Neuronal stem cell (in vitro differentiated cells): ENCODE data around the gene ADAMTS14.
A peak's percentile ranks its signal among the peaks of the same experiment; 100 is the strongest.

ENCODE experiments used
- DNase-seq: peaks from one replicate; pipeline ENCODE4 v3.0.0-alpha.2; 2013; ENCODE audit warnings: low spot score
- H2AFZ ChIP-seq: one replicate; pipeline ENCODE4 v1.6.1; 2013; ENCODE audit warnings: mild to moderate bottlenecking, low read length, inconsistent platforms
- H2AK5ac ChIP-seq: 2 replicates; pipeline ENCODE4 v1.6.1; 2013; ENCODE audit warnings: low read depth, mild to moderate bottlenecking, inconsistent platforms, low read length, moderate library complexity, mixed read lengths
- H2BK120ac ChIP-seq: 2 replicates; pipeline ENCODE4 v1.6.1; 2013; ENCODE audit warnings: low read depth, mild to moderate bottlenecking, inconsistent platforms, low read length, moderate library complexity, mixed read lengths
- H2BK12ac ChIP-seq: one replicate; pipeline ENCODE4 v1.6.1; 2013; ENCODE audit warnings: low read length, inconsistent platforms
- H2BK15ac ChIP-seq: 2 replicates; pipeline ENCODE4 v1.6.1; 2013; ENCODE audit warnings: mild to moderate bottlenecking, low read length, inconsistent platforms, mixed read lengths
- H2BK5ac ChIP-seq: one replicate; pipeline ENCODE4 v1.6.1; 2013; ENCODE audit warnings: inconsistent platforms, mild to moderate bottlenecking, low read length, moderate library complexity
- H3K14ac ChIP-seq: one replicate; pipeline ENCODE4 v1.6.1; 2013; ENCODE audit warnings: low read length, inconsistent platforms
- H3K18ac ChIP-seq: 2 replicates; pipeline ENCODE4 v1.6.1; 2013; ENCODE audit warnings: low read length, inconsistent platforms
- H3K23ac ChIP-seq: 2 replicates; pipeline ENCODE4 v1.6.1; 2013; ENCODE audit warnings: low read depth, mild to moderate bottlenecking, mixed read lengths, low read length, inconsistent platforms; ENCODE audit not compliant: poor library complexity
- H3K27ac ChIP-seq: replicated peaks from 3 replicates; pipeline ENCODE4 v1.5.1; 2013; ENCODE audit warnings: low read length, inconsistent platforms
- H3K27me3 ChIP-seq, 3 experiments: 2 replicates each; pipeline ENCODE4 v1.6.1; 2013; ENCODE audit warnings: low read length in 3 of 3, mild to moderate bottlenecking in 2 of 3, inconsistent platforms in 1 of 3, low read depth in 1 of 3, mixed read lengths in 1 of 3, moderate library complexity in 1 of 3; ENCODE audit not compliant: control insufficient read depth in 3 of 3, insufficient read depth in 3 of 3
- H3K36me3 ChIP-seq, 2 donors: replicated peaks in 1 of 2; 2 replicates each; pipeline ENCODE4 v1.6.1; 2013; ENCODE audit warnings: low read length in 2 of 2; ENCODE audit not compliant: control insufficient read depth in 2 of 2, insufficient read depth in 2 of 2
- H3K4ac ChIP-seq: 2 replicates; pipeline ENCODE4 v1.6.1; 2013; ENCODE audit warnings: inconsistent platforms, mild to moderate bottlenecking, low read length, moderate library complexity
- H3K4me1 ChIP-seq, 2 donors: 1 replicate in 1 of 2; 2 replicates in 1 of 2; pipeline ENCODE4 v1.6.1; 2013; ENCODE audit warnings: low read length in 2 of 2, low read depth in 1 of 2; ENCODE audit not compliant: control insufficient read depth in 2 of 2, insufficient read depth in 1 of 2
- H3K4me2 ChIP-seq: one replicate; pipeline ENCODE4 v1.6.1; 2013; ENCODE audit warnings: mild to moderate bottlenecking, low read length, inconsistent platforms; ENCODE audit not compliant: insufficient read depth, poor library complexity, severe bottlenecking
- H3K4me3 ChIP-seq, 2 donors: 2 replicates each; pipeline ENCODE4 v1.5.1; 2013; ENCODE audit warnings: low read length in 2 of 2, mild to moderate bottlenecking in 2 of 2, inconsistent platforms in 1 of 2, moderate library complexity in 1 of 2
- H3K79me1 ChIP-seq: one replicate; pipeline ENCODE4 v1.6.1; 2013; ENCODE audit warnings: low read depth, mild to moderate bottlenecking, inconsistent platforms, low read length, moderate library complexity
- H3K9ac ChIP-seq: one replicate; pipeline ENCODE4 v1.6.1; 2013; ENCODE audit warnings: mild to moderate bottlenecking, low read depth, low read length, inconsistent platforms; ENCODE audit not compliant: poor library complexity
- H3K9me3 ChIP-seq, 2 donors: replicated peaks in 1 of 2; 2 replicates each; pipeline versions ENCODE3 to v1.6.1; 2013; ENCODE audit warnings: low read length in 2 of 2, mild to moderate bottlenecking in 2 of 2, inconsistent platforms in 1 of 2, low read depth in 1 of 2, mixed read lengths in 1 of 2, moderate library complexity in 1 of 2; ENCODE audit not compliant: control insufficient read depth in 2 of 2, insufficient read depth in 1 of 2
- H4K8ac ChIP-seq: one replicate; pipeline ENCODE4 v1.6.1; 2013; ENCODE audit warnings: low read depth, mild to moderate bottlenecking, inconsistent platforms, low read length, moderate library complexity
- H4K91ac ChIP-seq: one replicate; pipeline ENCODE4 v1.6.1; 2013; ENCODE audit warnings: low read length, low read depth, mild to moderate bottlenecking, inconsistent platforms; ENCODE audit not compliant: poor library complexity
- WGBS, 2 donors: extraction: QIAGEN DNeasy Blood & Tissue Kit; methylation state at CpG; one replicate each; pipeline ENCODE4 v1.1.7; 2013; ENCODE audit warnings: missing lambda C conversion rate in 2 of 2, mixed read lengths in 1 of 2; ENCODE audit not compliant: insufficient read length in 2 of 2, insufficient replicate concordance in 1 of 2; ENCODE audit errors: extremely low coverage in 2 of 2; 5-methylcytosine and 5-hydroxymethylcytosine counted together

The ADAMTS14 gene

GRCh38 chr10:70711911-70712310 lies 39.6 kb downstream of the ADAMTS14 start:
- Histone ChIP-seq H3K27ac (no peak overlapping the region), H2AFZ (no peak overlapping the region), H3K9ac (no peak overlapping the region), H3K4me1 (peaks cover 12 to 14% of the 10 kb centered on the region in 2 donors), H2BK15ac (no peak overlapping the region), H3K18ac (peak overlapping the region; percentile 50), H3K4me3 (no peak overlapping the region), H4K8ac (no peak overlapping the region), H3K27me3 (no peaks in the 10 kb centered on the region), H2BK120ac (no peak overlapping the region), H3K23ac (no peak overlapping the region), H3K79me1 (no peaks in the 10 kb centered on the region), H2AK5ac (no peak overlapping the region), H2BK12ac (no peak overlapping the region), H3K9me3 (peaks cover 0 to 1% of the 10 kb centered on the region in 2 donors), H4K91ac (no peak overlapping the region), H3K4ac (no peak overlapping the region), H2BK5ac (no peak overlapping the region), H3K4me2 (no peak overlapping the region), H3K14ac (peak overlapping the region; percentile 10), H3K36me3 (no peaks in the 10 kb centered on the region)
- no CpG with 5 or more reads among the region's 7 CpGs for WGBS, 2 donors
- no peak for DNase-seq

- peaks cover 0 to 1% of the 10 kb centered on the region in 2 donors for H3K9me3 ChIP-seq
- no peak overlapping the region for H2BK12ac ChIP-seq
- H2AFZ ChIP-seq = no peak overlapping the region
- no peak overlapping the region for H2BK15ac ChIP-seq
- H3K36me3 ChIP-seq = no peaks in the 10 kb centered on the region
- no peak overlapping the region for H4K91ac ChIP-seq
- H3K4me3 ChIP-seq = no peak overlapping the region
- no peak overlapping the region for H3K4me2 ChIP-seq
- no peak overlapping the region for H3K18ac ChIP-seq
- H3K4me1 ChIP-seq = peaks cover 12 to 14% of the 10 kb centered on the region in 2 donors
- no peak overlapping the region for H2AK5ac ChIP-seq
- no peak overlapping the region for H2BK120ac ChIP-seq
- no peak overlapping the region for H2BK5ac ChIP-seq
- DNase-seq = no peak
- H3K27ac ChIP-seq = no peak overlapping the region
- no peak overlapping the region for H3K9ac ChIP-seq
- no peaks in the 10 kb centered on the region for H3K27me3 ChIP-seq
- no CpG with 5 or more reads among the region's 4 CpGs for WGBS, 2 donors
- H3K23ac ChIP-seq = no peak overlapping the region
- no peaks in the 10 kb centered on the region for H3K79me1 ChIP-seq
- no peak overlapping the region for H4K8ac ChIP-seq
- no peak overlapping the region for H3K14ac ChIP-seq
- no peak overlapping the region for H3K4ac ChIP-seq
These were observed 41.9 kb downstream of the ADAMTS14 start for GRCh38 chr10:70714245-70714644.

- peak overlapping the region; percentile 76 for H2BK5ac ChIP-seq
- H3K9ac ChIP-seq = no peak overlapping the region
- no peak overlapping the region for H3K27ac ChIP-seq
- peak overlapping the region; percentile 37 for H2AK5ac ChIP-seq
- peaks cover 0 to 1% of the 10 kb centered on the region in 2 donors for H3K9me3 ChIP-seq
- no peak overlapping the region for H2BK12ac ChIP-seq
- no peak overlapping the region for H3K4me3 ChIP-seq
- no peak for DNase-seq
- no peak overlapping the region for H3K14ac ChIP-seq
- H3K4me1 ChIP-seq = peaks cover 12 to 14% of the 10 kb centered on the region in 2 donors
- no peak overlapping the region for H3K4me2 ChIP-seq
- no peak overlapping the region for H3K4ac ChIP-seq
- H4K8ac ChIP-seq = no peak overlapping the region
- H2AFZ ChIP-seq = no peak overlapping the region
- H2BK15ac ChIP-seq = no peak overlapping the region
- H3K18ac ChIP-seq = peak overlapping the region; percentile 32
- H3K79me1 ChIP-seq = no peaks in the 10 kb centered on the region
- no CpG with 5 or more reads among the region's 2 CpGs for WGBS, 2 donors
- H3K36me3 ChIP-seq = no peaks in the 10 kb centered on the region
- H4K91ac ChIP-seq = no peak overlapping the region
- H3K23ac ChIP-seq = no peak overlapping the region
- H2BK120ac ChIP-seq = no peak overlapping the region
- H3K27me3 ChIP-seq = no peaks in the 10 kb centered on the region
These were observed 42.6 kb downstream of the ADAMTS14 start for GRCh38 chr10:70714951-70715350.

- Histone ChIP-seq H3K79me1 (no peaks in the 10 kb centered on the region), H3K27ac (no peak overlapping the region), H3K9me3 (peaks cover 0 to 1% of the 10 kb centered on the region in 2 donors)
These were observed 43.8 kb downstream of the ADAMTS14 start for GRCh38 chr10:70715853-70716795.

More at GRCh38 chr10:70715853-70716795, 43.8 kb downstream of the ADAMTS14 start:
- no peak overlapping the region for H3K4ac ChIP-seq
- H2BK5ac ChIP-seq = peak overlapping the region; percentile 19
- H3K14ac ChIP-seq = no peak overlapping the region
- peak overlapping the region; percentile 31 for H2AFZ ChIP-seq
- no peaks in the 10 kb centered on the region for H3K36me3 ChIP-seq
- H3K4me1 ChIP-seq = peaks cover 12 to 14% of the 10 kb centered on the region in 2 donors
- WGBS, 2 donors = no CpG with 5 or more reads among the region's 16 CpGs
- H2BK15ac ChIP-seq = no peak overlapping the region
- H4K91ac ChIP-seq = no peak overlapping the region
- peak overlapping the region; percentile 77 for H3K18ac ChIP-seq
- H3K9ac ChIP-seq = no peak overlapping the region
- no peak overlapping the region for H3K23ac ChIP-seq
- no peak overlapping the region for H2BK120ac ChIP-seq
- no peak overlapping the region for H2BK12ac ChIP-seq
- no peak overlapping the region for H3K4me2 ChIP-seq
- no peaks in the 10 kb centered on the region for H3K27me3 ChIP-seq
- peak overlapping the region; percentile 29 for H2AK5ac ChIP-seq
- DNase-seq = no peak
- no peak overlapping the region for H3K4me3 ChIP-seq
- H4K8ac ChIP-seq = no peak overlapping the region
